Kidney capillary endothelial cell (primary cell): ENCODE measurements around the gene KLHL29.
"Not testable (repeated sequence)": the region's sequence is repeated elsewhere in the genome, so short reads cannot be mapped to it uniquely, and the experiment has no call there.

ENCODE experiments used
- DNase-seq: peaks from one replicate; pipeline ENCODE4 v3.0.0-alpha.2; 2018; ENCODE audit warnings: low spot score

Gene KLHL29

DNA sequence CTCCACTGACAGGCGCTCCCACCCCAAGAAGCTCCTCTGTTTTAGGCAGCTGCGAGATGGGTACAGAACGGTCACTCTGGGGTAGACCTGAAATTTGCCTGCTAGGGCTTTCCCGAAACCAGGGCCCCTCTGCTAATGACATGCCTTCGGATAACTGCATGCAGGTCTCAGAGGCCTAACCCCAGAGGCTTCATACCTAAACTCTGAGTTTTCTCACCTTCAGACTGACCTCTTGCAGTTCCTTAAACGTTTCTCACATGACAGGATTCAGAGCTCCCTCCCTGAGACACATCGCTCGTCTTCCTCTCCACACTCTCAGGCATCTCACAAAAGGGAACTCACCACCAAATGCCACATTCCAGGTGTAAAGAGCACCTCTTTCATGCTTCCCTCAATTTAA, 11.3 kb upstream of the KLHL29 start:
- DNase-seq: no peak

DNA sequence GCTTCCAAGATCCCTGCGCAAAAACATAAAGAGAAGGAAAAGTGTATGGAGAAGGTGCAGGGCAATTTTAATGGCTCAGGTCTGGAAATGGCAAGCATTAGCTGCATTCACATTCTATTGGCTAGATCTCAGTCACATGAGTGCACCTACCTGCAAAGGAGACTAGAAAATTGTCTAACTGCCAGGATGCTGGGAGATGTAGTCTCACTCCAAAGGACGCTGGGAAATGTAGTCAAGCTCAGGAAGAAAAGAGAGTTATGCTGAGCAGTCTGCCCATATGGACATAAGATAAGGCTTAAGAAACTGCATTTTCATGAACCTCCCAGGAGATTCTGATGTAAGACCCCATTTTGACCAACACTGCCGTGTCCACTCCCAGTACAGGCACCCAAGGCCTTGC, 9.5 kb upstream of the KLHL29 start:
- DNase-seq: no peak

DNA sequence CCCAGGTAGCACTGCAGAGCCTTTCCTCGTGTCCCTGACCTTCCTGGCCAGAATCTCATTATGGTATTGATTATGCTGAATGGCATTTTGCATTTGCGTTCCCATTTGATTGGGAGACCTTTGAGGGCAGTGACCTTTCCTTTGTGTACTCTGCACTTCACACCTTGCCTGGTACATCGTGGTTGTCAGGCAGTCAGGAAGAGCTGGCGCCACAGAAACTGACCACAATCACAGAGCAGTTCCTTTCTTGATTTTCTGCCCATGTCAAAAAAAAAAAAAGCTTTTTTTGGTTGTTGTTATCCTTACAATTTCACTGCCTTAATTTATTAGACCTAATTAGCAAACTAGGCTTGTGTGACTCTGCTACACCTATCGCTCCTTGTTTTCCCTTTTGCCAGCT, 8.9 kb upstream of the KLHL29 start:
- DNase-seq: no peak

DNA sequence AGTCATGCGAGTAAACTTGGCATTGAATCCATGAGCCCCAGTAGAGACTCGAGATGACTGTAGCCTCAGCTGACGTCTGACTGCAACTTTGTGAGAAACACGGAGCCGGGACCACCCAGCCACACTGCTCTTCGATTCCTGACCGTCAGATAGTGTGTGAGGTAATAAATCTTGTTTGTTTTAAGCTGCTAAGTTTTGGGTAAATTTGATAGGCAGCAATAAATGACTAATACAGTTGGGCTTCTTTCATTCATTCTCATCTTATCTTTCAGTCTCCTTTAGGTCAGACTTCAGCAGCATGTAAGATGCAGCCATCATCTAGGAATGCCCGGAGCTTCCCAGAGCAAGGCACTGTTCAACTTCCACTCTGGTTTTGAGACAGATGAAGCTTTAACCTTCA, 8.0 kb upstream of the KLHL29 start:
- no peak for DNase-seq

DNA sequence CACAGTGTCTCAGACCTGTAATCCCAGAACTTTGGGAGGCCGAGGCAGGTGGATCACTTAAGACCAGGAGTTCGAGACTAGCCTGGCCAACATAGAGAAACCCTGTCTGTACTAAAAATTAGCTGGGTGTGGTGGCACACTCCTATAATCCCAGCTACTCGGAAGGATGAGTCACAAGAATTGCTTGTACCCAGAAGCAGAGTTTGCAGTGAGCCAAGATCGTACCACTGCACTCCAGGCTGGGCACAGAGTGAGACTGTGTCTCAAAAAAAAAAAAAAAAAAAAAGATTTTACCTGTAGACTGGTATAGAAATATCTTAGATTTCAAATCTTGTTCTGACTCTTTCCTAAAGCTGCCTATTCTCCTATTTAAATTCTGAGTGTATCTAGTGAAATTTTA, 7.2 kb upstream of the KLHL29 start:
- no peak for DNase-seq

DNA sequence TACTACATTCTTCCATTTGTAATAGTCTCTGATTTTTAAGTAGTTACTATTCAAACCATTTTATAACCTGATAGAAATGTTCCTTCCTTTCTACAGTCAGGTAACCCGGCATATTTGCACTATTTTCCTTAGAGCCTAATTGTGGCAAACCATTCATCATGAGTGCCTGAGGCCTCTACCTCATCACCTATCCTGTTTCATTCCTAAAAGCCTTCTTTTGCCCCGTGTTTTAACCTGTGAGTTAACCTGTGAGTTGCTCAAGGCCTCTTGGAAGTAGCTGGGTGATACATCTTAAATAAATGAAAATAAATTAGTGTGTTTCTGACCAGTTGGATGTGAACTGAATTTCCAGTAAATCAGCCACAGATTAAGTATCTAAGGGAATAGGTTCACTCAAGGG, 6.5 kb upstream of the KLHL29 start:
- no peak for DNase-seq

DNA sequence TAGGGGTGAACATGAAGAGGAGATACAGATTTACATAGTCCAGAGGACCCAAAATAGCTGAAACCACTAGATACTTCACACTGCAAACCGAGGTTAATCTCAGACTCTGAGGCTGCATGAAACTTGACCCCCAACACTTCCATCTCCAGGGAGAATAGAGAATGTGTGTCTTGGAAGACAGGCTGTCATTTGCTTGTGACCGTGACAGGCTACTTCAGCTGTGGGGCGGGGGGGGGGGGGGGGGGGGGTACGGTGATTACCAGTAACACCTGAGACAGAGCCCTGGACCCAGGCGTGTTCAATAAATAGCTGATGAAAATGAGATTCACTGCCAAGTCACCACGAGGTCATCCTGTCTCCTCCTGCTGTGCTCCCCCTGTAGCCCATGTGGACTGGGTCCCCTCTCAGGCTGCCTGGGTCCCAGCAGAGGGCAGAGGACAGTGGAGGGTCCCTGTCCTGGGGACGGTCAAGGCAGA, 5.7 kb upstream of the KLHL29 start:
- DNase-seq: no peak

DNA sequence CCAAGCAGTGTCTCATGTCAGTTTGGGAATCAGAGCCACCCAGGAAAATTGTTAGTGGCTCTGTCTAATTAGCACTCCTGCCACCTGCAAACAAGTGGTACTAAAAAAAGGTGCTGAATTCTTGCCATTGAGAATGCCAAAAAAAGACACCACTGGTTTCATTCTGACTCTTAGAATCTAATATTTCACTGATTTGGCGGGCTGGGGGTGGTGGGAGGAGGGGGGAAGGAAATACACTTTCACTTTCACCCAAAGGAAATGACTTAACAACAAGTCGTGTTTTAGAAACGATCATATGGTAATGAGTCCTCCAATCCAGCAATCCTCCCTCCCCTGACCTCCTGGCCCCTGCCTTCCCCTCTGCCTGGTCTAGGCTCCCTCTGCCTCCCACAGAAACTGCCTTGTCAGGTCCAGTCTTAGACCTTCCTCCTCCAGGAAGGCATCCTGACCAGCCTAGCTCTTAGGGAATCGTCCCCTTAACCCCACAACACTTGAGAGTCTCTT, 4.4 kb upstream of the KLHL29 start:
- no peak for DNase-seq

DNA sequence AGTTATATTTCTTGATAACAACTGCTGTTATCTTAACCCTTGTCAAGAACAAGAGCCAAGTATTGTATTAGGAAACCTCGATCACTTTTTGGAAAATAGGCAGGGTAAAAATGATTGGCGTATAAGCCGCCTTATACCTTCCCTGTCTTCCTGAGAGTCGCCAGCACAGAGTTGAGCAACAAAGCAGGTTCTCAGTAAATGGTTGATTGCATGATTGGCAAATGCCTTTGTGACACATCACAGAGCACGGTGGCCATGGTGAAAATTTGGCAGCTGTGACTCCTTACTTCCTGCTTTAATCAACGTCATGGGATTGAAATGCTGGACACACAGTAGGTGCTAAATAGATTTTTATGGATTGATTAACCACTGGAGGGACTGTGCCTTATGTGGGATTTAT, 3.9 kb upstream of the KLHL29 start:
- DNase-seq: no peak

DNA sequence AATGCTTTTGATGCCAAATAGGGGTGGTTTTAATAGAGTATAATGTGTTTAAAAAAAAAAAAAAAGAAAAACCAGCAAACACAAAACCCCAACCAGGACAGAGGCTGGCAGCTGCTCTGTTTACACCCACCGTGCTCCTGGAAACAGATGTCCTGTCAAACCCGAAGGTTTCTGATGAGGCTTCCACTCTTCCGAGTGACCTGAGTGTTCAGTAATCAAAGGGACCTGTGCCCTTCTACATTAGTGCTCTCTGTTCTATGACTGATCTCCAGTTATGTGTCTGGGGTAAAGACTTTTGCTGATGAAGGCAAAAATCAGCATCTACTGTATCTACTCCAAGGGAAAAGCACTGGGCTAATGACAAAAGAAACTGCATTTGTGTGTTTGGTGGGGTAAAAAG, 3.5 kb upstream of the KLHL29 start:
- no peak for DNase-seq

DNA sequence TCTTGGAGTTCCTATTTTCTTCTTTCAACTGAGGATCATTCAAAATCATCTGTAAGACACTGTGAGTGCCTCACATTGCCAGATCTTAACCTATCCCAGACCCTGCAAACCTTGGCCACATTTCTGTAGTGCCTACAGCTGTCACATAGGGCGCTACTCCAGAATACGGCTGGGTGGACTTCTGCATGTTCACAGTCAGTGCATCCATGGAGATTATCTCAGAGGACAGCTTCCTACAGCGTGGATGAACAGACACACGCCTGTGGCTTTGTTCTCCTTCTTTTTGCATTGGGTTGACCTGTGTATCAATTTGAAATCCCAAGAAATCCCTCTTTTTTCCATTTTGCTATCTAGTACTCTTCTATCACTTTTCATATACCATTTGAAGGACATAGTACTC, 1.9 kb upstream of the KLHL29 start:
- DNase-seq: no peak

DNA sequence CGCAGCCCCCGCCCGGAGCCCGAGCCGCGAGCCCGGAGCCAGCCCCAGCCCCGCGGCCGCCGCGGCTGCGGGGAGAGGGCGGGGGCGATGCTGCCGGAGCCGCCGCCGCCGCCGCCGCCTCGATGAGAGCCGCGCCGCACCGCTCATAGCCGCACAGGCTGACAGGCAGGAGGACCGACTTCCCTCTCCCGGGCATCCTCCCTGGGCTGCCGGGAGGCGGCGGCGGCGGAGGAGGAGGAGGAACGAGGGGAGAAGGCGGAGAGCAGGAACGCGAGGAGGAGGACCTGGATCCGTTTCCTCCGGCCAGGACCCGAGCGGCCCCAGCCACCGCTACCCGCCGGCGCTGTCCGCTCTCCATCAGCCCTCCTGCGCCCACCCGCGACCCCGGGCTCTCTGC, 370 bp downstream of the KLHL29 start:
- no peak for DNase-seq

DNA sequence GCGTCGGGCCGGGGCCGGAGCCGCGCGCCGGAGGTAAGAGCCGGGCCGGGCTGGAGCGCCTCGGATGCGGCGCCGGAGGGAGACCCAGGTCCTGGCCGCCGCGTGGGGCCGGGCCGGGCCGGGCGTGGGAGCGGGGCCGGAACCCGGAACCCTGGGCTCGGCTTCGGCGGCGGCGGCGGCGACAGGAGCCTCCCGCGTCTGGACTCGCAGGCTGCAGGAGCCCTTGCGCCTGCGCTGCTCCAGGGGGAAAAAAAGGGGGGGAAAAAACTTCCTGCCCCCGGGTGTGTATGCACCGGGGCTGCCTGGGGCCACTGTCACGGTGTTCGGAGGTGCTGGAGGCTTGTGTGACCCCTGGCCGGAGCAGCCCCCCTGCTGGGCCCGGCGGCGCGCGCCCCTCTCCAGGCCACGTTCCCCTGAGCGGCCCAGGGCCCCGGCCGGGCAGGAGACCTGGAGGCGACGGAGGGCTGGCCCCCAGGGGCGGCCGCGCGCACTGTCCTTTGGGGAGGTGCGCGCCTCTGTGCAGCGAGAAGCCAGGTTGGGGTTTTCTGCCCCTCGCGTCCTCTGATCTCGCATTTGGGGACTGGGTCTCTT, 864 bp downstream of the KLHL29 start:
- DNase-seq: no peak

DNA sequence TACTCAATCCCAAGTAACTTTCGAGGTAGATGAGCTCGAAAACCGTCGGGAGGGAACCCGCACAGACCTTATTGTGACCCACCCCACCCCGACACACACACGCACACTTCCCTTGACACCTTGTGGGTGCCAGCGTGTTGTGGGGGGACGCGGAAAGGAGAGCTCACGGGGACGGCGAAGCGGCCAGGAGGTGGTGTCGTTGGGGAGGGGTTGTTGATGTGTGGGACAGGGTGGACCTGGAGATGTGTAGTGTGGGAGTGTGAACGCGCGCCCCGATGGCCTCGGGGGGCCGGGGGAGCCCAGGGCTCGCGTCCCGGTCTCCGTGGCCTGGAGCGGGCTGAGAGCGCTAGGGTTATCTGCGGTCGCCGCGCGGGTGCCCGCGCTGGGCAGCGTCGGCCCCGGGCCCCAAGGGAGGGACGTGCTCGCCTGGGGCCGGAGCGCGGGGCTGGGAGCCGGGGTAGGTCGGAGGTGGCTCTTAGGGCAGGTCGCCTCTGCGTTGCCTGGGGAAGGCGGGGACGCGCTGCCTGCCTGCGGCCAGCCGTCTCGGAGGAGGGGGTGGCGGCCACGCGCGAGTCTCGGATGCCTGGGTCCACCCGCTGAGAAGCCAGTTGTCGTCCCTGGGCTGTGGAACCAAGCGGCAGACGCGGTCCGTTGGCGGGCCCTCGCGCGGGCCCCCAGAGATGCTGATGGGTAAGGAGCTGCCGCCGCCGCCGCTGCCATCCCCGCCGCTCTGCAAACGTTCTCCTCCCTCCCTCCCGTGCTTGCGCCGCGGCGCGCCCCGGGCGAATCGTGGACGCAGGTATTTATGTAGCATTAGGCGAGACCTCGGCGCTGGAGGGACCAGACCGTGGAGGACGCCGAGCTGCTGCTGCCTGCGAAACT, 1.6 kb downstream of the KLHL29 start:
- DNase-seq: no peak

DNA sequence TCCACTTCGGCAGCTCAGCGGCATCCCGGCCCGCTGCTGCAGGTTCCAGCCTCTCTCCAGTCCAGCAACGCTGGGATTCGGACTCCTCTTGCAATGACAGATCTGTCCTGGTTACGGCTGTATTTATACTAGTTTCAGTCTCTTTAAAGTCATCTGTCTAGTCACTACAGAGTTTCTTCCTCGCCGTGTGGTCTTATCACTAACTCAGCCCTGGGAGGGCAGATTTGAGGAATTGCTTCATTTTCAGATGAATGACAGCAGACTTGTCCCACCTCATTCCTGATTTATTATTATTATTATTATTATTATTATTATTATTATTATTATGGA, 2.2 kb downstream of the KLHL29 start:
- DNase-seq: no peak

DNA sequence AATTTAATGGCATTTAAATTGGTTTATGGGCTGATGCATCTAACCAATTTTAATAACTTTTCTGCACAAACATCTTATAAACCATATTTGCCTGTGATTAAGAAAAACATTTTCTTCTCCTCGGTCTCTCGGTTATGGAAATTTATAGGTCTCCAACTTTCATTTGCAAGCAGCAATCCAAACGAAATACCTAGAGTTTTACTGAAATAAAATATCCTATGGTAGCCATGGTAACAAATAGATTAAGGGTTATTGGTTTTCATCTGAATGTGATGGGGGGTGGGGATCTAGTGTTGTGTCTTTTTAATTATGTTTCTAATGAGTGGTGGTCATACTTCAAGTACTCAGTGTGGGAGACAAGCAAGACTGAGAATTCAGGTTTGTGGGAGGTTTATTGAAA, 2.9 kb downstream of the KLHL29 start:
- DNase-seq: no peak

DNA sequence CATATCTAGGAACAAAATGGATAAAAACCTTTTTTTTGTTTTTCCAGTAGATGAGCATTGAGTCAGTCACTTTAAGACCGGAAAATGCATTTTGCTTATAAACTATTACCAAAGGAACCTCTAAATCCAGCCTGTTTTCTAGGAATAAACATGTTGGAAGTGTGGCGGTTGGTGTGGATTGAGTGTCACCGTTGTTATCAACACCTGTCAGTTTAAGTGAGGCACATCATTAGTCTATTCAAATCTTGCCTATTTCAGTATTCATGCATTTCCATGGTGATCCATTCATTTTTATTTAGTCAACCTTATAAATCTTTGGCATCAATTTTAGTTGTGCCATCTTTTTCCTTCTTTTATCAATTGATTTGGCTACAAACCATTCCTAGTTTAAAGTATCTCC, 3.3 kb downstream of the KLHL29 start:
- DNase-seq: no peak

DNA sequence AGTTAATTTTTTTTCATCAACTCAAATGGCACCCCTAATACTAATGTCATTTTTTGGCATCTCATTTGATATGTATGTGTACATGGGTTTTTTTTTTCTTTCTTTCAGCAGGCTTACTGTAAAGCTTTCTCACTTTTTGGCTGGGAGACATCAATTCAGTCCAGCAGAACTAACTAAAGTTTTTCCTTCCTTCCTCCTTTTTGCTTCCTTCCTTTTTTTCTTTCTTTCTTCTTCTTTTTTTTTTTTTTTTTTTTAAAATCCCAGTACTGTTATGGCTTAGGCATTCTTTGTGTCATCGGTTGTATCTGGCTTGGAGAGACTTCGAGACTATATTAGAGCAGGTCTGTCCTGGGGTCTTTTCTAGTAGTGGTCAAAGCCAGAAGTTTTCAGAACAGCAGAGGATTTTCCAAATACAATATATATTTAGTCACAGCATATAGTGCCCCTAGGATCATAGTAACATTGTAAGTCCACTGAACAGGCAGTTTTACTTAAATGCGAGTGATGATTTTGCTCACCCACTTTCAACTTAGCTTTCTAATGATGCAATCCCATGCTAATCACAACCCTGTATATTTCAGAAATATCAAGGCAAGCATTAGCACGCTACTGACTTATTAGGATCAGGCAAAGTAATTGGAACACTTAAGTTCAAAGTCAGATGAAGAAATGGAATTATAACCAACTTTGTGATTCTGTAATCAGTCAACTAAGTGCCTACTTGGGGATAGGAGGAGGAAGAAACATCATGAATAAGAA, 4.0 kb downstream of the KLHL29 start:
- DNase-seq: no peak

DNA sequence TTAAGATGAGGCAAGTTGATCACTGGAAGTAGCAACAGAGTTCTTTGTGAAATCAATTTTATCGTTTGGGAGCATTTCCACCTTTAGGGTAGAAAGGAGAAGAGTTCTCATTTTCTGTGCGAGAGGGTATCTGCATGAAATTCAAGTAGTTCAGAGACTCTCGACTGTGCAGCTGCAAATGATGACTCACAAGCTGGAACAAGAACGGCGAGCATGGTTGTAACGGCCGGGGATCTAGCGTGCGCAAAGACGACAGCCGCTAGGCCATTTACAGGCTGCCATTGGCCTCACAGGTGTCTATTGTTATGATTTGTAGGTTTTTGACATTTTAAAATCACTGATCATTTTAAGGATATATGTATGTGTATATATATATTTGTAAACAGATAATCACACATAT, 5.2 kb downstream of the KLHL29 start:
- DNase-seq: no peak

DNA sequence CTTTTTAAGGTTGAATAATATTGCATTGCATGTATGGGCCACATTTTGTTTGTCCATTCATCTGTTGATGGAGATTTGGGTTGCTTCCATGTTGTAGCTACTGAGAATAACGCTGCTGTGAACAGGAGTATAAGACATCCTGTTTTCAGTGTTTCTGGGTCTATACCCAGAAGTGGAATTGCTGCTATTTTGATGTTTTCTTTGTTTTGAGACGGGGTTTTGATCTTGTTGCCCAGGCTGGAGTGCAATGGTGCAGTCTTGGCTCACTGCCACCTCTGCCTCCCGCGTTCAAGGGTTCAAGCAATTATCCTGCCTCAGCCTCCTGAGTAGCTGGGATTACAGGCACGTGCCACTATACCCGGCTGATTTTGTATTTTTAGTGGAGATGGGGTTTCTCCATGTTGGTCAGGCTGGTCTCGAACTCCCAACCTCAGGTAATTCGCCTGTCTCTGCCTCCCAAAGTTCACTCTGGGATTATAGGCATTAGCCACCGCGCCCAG, 6.3 kb downstream of the KLHL29 start:
- DNase-seq: not testable (repeated sequence)

DNA sequence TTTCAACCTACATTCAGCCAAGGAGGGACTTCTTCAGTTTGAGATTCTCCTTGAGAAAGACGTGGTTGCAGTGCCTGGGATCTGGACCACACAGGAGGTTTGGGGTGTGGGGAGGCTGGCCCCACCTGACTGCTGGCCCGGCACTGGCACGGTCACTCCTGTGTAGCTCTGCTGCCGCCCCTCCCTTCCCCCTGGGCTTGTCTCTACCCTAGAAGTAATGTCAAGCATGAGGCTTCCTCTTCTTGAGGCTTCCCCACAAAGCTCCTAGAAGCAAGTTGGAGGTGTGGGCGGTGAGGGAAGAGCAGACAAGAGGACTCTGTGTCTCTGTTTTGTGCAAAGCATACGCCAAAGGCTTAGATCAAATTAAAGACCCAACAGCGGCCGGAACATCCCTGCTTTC, 8.7 kb downstream of the KLHL29 start:
- no peak for DNase-seq

DNA sequence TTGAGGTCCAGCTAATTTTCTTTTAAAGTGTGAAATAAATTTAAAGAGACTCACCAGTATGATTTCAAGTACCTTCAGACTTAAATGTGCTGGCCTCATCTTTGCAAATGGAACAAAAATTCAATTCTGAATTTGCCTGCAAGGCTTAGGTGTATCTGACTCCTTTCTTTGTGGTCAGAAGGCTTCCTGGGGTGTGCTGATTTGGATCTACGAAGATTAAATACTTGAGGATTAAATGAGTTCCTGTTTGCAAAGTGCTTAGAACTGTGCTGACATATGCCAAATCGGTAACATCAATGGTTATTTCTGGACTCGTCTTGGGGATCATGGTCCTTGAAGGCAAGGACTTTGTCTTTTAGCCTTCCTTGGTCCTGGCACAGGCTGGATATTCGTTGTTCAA, 9.7 kb downstream of the KLHL29 start:
- DNase-seq: no peak

DNA sequence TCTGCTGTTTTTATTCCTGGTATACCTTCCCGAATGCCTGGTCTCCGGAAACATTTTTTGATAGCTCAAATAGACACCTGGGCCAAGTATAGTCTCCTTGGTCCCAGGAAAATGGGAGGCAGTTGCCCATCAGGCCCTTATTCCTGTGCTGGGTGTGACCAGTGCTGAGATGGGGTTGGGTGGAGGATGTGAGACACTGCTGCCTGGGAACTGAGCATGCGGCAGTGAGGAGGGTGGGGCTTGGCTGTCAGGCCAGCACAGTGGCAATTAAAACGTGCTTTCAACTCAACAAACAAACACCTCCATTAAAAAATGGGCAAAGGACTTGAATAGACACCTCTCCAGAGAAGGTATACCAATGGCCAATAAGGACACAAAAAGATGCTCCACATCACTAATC, 12.5 kb downstream of the KLHL29 start:
- no peak for DNase-seq
